Stimulated activated CD8-positive, alpha-beta memory T cell treated with anti-CD3 and anti-CD28 coated beads, Interleukin-12 subunit alpha, Interleukin-12 subunit beta, amount 100 ng/mL, for 1 hour (primary cell): Measurements from ENCODE around the gene AGAP1.

ENCODE experiments used
- DNase-seq: peaks from one replicate; pipeline ENCODE4 v3.0.0-alpha.2; 2020; ENCODE audit warnings: low read depth

The AGAP1 gene

DNA sequence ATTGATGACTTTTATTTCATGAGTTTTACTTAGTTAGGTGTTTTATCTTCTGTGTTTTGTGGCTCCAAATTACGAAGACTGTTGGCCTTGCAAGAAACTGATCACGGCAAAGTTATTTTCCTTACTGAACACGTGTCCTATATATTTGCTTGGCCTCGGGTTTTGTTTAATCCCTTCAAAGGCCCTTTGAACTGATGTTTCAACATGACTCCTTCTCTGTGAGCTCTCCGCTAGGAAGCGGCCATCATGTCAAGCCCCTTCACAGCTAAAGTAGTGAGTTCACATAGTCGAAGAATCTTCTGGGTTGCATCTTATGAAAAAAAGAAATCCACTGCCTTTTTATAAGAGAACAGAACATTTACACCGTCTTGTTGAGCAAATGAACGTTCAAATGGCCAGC, 515.0 kb downstream of the AGAP1 start:
- DNase-seq, result no peak

- DNase-seq, result no peak
Measured at GRCh38 chr2:236010920-236011685, 517.3 kb downstream of the AGAP1 start.

- DNase-seq, result no peak
Measured at GRCh38 chr2:236012155-236012554, 518.3 kb downstream of the AGAP1 start.

- no peak for DNase-seq
Measured at GRCh38 chr2:236014408-236015131, 520.7 kb downstream of the AGAP1 start.

DNA sequence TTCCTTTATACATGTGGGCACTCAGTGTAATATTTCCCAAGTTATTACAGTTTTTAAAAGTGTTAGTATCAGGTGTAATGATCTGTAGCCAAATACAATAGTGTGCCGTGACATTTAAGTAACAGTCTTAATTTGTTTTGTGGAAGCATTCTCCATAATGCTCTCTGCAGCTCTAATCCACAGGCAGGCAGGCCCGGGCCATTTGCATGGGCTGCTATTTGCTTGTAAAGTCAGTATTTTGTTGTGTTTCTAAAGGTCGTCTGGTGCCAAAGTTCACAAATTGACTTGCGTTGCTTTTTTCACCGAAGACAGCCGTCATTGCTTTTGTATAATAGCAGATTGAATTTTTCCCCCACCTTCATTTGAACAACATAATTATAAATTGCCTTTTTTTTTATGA, 521.3 kb downstream of the AGAP1 start:
- DNase-seq, result no peak

DNA sequence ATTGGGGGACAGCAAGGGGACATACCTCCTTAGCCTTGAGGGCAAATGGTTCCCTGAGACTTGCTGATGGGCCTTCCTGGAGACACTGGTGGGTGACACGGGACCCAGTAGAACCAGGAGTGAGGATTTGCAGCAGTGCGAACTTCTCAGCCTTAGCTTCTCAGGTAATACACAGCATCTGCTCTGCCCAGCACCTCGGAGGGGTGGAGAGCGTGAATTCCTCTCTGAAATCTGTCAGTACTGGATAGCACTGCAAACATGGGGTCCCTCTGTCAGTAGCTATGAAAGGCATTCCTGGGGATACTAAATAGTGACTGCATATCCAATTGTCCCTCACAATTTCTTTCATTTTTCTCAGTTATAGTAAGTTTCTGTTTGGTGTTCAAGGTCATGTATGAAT, 522.7 kb downstream of the AGAP1 start:
- no peak for DNase-seq

GRCh38 chr2:236017446-236017845, 523.6 kb downstream of the AGAP1 start:
- no peak for DNase-seq

DNA sequence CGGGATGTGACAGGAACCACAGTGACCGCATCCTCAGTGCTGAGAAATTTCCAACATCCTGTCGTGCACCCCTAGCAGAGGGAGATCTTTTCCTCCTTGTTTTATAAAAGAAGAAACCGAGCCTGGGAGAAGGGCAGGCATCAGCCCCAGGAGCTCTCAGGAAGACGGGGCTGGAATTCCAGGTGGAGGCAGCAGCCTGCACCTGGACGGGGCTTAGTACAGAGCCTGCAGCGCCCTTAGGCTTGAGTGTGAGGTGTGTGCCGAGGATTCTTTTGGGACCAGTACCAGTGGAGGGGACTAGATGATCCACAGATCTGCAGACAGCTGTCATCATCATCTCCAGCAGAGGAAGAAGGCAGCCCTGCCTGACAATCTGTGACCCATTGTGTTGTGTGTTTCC, 525.6 kb downstream of the AGAP1 start:
- DNase-seq, result no peak

DNA sequence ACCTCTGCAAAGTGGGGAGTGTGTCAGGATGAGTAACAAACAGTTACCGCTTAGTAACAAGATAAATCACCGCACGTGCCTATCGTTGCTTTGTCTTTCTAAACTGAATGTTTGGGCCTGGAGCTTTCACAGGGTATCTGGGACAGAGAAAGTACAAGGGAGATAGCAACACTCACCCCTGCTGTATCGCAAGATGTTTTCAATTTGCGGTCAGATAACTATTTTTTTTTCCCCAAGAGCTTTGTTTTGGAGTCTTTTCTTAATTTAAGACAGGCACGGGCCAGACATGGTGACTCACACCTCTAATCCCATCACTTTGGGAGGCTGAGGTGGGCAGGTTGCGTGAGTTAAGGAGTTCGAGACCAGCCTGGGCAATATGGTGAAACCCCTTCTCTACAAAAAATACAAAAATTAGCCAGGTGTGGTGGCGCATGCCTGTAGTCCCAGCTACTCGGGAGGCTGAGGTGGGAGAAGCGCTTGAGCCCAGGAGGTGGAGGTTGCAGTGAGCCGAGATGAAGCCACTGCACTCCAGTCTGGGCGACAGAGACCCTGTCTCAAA, 527.7 kb downstream of the AGAP1 start:
- no peak for DNase-seq

DNA sequence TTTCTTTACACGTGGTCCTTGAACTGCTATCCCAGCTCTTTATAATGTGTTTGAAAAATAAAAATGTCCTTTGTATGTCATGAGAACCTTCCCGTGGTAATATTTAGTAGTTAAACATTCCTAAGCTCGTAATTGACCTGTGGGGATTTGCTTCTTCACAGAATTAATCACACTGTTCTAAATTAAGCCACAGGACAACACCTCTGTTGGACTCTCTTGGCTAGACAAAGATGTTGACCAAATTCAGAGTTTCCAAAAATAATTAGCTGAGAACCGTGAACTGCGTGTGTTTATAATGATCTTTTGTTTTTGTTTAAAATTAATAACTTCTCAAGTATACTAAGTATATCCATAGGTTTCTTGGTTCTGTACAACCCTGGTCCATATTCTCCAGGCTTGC, 528.3 kb downstream of the AGAP1 start:
- no peak for DNase-seq

GRCh38 chr2:236025892-236026291, 532.0 kb downstream of the AGAP1 start:
- DNase-seq, result no peak

- DNase-seq, result no peak
Measured at GRCh38 chr2:236026841-236027240, 533.0 kb downstream of the AGAP1 start.

DNA sequence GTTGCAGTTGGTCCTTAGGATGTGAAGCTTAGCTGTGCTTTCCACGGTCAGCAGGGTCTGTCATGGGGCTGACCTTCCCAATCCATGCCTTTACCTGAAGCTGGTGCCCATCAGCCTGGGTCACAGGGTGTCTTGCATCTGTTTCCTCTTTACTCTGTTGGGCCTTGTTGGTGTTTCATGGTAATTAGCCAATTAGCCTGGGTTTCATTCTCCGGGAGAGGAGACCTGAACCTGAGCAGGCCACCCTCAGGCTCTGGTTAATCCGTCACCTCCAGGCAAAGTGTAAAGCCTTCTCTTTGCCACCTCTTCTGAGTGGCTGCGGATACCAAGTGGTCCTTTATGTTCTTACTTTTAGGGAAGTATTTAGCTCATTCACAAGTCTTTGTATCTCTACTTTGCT, 534.2 kb downstream of the AGAP1 start:
- no peak for DNase-seq

DNA sequence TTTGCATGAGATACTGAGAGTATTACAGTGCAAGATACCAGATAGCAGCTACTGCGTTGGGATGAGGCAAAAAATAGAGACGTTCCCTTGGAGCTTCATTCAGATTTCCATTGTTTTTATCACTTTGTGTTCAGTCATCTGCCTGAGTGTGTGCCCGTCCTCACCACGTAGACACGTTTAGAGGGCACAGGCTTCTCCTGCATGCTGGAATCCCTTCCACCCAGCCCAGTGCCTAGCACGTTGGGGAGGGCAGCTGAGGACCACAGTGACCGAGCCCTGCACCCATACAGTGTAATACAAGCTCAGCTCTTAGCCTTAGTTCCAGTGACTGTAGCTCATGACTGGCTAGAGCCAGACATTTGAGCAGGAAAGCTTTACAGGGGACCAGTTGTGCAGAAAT, 539.6 kb downstream of the AGAP1 start:
- DNase-seq, result no peak

DNA sequence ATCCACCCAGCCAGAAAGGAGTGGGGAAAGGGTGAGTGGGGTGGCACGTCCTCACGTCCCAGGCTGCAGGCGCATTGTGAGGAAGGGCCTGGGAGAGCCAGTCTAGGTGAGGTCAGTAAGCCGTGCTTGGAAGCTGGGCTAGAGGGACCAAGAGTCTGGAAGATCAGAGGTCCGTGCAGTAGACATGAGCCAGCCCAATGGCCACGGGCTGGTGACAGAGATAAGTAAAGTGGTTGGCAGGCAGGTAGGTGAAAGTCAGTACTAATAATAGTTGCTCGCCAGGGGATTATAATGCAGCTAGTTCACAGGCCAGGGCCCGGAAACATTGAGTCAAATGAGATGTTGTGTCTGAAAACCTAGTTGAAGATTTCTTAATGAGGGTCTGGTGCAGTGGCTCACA, 541.1 kb downstream of the AGAP1 start:
- no peak for DNase-seq

- no peak for DNase-seq
Measured at GRCh38 chr2:236036045-236036444, 542.2 kb downstream of the AGAP1 start.

- DNase-seq, result no peak
Measured at GRCh38 chr2:236038096-236038495, 544.3 kb downstream of the AGAP1 start.

- no peak for DNase-seq
Measured at GRCh38 chr2:236040600-236041328, 546.9 kb downstream of the AGAP1 start.

- no peak for DNase-seq
Measured at GRCh38 chr2:236041616-236042015, 547.8 kb downstream of the AGAP1 start.

GRCh38 chr2:236042087-236042486, 548.2 kb downstream of the AGAP1 start:
- no peak for DNase-seq

DNA sequence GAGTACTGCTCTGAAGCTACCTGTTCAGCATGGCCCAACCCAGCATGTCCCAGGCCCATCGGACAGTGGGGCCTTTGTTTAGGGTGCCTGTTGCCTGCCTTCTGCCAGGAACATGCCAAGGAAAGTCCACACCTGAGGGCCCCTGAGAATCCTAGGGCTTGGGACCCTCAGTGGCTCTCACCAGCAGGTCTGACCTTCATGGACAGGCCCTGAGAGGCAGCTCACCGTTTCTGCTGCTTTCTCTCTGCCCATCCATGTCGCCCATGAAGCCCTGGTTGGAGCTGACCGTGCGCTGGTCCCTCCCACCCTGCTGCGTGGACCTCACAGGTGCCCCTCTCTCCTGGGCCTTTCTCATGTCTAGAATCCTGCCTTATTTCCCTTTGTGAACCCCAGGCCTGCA, 550.3 kb downstream of the AGAP1 start:
- no peak for DNase-seq
